RWPE2 (cell line): Measurements from ENCODE around the gene TMEM79.
A peak's percentile ranks its signal among the peaks of the same experiment; 100 is the strongest.

Experiments
- ATAC-seq: fragments of 200-7000 bp; cut with Tn5 transposase; 3 replicates; pipeline ENCODE4 v1.9.1; 2021; ENCODE audit warnings: low read depth
- DNase-seq: peaks from one replicate; pipeline ENCODE4 v3.0.0-alpha.2; 2020; ENCODE audit warnings: low spot score
- H3K27ac ChIP-seq: fragments of 450-650 bp; 2 replicates; pipeline ENCODE4 v1.5.1; 2017; ENCODE audit warnings: mild to moderate bottlenecking; ENCODE audit not compliant: poor library complexity, severe bottlenecking
- H3K27me3 ChIP-seq: fragments of 250-450 bp; sonication (Bioruptor Pico); 2 replicates; pipeline ENCODE4 v1.5.1; 2021; ENCODE audit warnings: mild to moderate bottlenecking, moderate library complexity; ENCODE audit not compliant: insufficient read depth, poor library complexity, severe bottlenecking
- H3K36me3 ChIP-seq: fragments of 250-450 bp; sonication (Bioruptor Pico); 2 replicates; pipeline ENCODE4 v1.5.1; 2020; ENCODE audit warnings: low read depth, mild to moderate bottlenecking, moderate library complexity
- H3K4me1 ChIP-seq: fragments of 250-450 bp; sonication (Bioruptor Pico); 2 replicates; pipeline ENCODE4 v1.5.1; 2021; ENCODE audit warnings: mild to moderate bottlenecking, moderate library complexity; ENCODE audit not compliant: insufficient read depth, poor library complexity, severe bottlenecking
- H3K4me3 ChIP-seq: fragments of 250-450 bp; sonication (Bioruptor Pico); 2 replicates; pipeline ENCODE4 v1.5.1; 2021; ENCODE audit warnings: mild to moderate bottlenecking, moderate library complexity; ENCODE audit not compliant: severe bottlenecking
- H3K9me3 ChIP-seq: fragments of 250-450 bp; sonication (Bioruptor Pico); 2 replicates; pipeline ENCODE4 v1.5.1; 2021; ENCODE audit warnings: mild to moderate bottlenecking, moderate library complexity; ENCODE audit not compliant: severe bottlenecking
- CTCF ChIP-seq: fragments of 450-650 bp; IDR thresholded peaks from one replicate; pipeline ENCODE4 v1.5.1; 2017; ENCODE audit warnings: mild to moderate bottlenecking, moderate library complexity; ENCODE audit not compliant: poor library complexity, severe bottlenecking

The TMEM79 gene

DNA sequence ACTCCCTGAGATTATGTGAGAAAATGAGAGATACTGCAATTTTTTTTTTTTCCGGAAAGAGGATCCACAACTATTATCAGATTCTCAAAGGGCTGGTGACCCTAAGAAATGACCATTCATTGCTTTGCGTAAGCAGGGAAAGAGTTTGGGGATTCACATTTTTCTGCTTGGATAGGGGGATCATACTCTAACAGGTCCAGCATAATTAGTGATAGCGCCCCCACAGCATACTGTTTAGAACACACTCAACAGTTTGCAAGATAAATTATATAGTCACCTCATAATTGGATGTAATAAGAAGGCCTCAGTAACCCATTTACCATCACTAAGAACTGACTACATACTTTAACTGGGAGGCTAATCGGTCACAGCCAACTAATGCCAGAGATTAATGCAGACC, 52.1 kb downstream of the TMEM79 start:
- peak; percentile 24 for TF ChIP-seq CTCF
- H3K36me3 ChIP-seq: peaks cover 63% of the 10 kb centered on the region
- H3K9me3 ChIP-seq: no peaks in the 10 kb centered on the region
- peaks cover 9% of the 10 kb centered on the region for H3K4me1 ChIP-seq
- ATAC-seq: no peak
- no peak overlapping the region for H3K27ac ChIP-seq
- peak overlapping the region; percentile 65 for H3K4me3 ChIP-seq
- DNase-seq: no peak
- no peaks in the 10 kb centered on the region for H3K27me3 ChIP-seq

DNA sequence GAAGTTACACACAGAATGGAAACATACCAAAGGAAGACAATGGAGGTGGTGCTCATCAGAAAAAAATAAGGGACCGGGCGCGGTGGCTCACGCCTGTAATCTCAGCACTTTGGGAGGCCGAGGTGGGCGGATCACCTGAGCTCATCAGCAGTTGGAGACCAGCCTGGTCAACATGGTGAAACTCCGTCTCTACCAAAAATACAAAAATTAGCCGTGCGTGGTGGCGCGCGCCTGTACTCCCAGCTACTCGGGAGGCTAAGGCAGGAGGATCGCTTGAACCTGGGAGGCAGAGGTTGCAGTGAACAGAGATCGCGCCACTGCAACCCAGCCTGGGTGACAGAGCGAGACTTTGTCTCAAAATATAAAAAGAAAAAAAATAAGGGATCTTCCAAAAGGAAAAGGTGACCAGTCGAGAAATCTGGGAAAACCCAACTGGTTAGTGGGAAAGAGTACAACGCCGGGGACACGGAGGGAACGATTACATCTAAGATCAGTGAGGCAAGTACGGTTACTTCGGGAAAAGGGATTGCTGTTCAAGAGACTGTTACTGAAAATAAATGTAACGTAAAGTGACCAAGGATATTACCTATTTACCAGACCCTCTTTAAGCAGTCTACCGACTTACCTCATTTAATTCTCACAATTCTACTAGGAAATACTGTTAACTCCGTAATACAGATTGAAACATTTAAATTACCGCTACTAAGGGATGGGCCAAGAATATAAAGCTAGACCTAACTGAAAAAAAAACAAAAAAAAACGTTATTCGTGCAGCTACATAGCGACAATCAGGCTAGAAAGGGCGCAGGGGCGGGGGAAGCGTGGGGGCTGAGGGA, 53.1 kb downstream of the TMEM79 start:
- no peak for ATAC-seq
- Histone ChIP-seq H3K4me1 (peaks cover 9% of the 10 kb centered on the region), H3K4me3 (peak overlapping the region; percentile 65), H3K36me3 (peaks cover 53% of the 10 kb centered on the region), H3K27ac (peak overlapping the region; percentile 58), H3K9me3 (no peaks in the 10 kb centered on the region), H3K27me3 (no peaks in the 10 kb centered on the region)
- TF ChIP-seq CTCF: no peak
- no peak for DNase-seq

DNA sequence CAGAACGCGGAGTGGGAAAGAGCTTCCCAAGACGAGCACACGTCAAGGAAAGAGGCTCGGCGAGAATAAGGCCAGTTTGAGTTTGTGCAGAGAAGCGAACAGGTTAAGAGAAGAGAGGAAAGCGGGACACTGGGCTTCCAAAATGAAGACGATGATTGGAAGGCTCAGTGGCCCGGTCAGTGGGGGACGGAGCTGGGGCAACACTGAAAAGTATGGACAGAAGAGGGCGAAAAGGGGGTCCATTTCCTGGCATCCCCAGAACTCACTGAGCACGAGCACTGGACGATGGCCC, 53.7 kb downstream of the TMEM79 start:
- no peaks in the 10 kb centered on the region for H3K27me3 ChIP-seq
- DNase-seq (no peak), ATAC-seq (peak; percentile 35)
- peaks cover 47% of the 10 kb centered on the region for H3K36me3 ChIP-seq
- no peak for TF ChIP-seq CTCF
- H3K4me3 ChIP-seq: peak overlapping the region; percentile 65
- H3K9me3 ChIP-seq: no peaks in the 10 kb centered on the region
- peaks cover 9% of the 10 kb centered on the region for H3K4me1 ChIP-seq
- peak overlapping the region; percentile 58 for H3K27ac ChIP-seq

GRCh38 chr1:156338180-156338976, 54.3 kb downstream of the TMEM79 start, which contains the start of the genes CCT3 and TSACC:
Gene CCT3, minus strand, starts transcription at chr1:156338292. Its CDS starts 108 bp downstream, at chr1:156338184.
Gene TSACC, plus strand, starts transcription at chr1:156338526. Its CDS starts 1,232 bp downstream, at chr1:156339758.
- no peak for TF ChIP-seq CTCF
- Histone ChIP-seq H3K36me3 (peaks cover 42% of the 10 kb centered on the region), H3K4me3 (peak within 1 kb of the TSS; percentile 65), H3K27me3 (no peaks in the 10 kb centered on the region), H3K27ac (peak within 1 kb of the TSS; percentile 58), H3K9me3 (no peaks in the 10 kb centered on the region), H3K4me1 (peaks cover 9% of the 10 kb centered on the region)
- DNase-seq (peak; percentile 98), ATAC-seq (peak; percentile 94)
